TTC549 (cell line): ENCODE data around the gene ADGRE3.
"Not testable (repeated sequence)": the region's sequence is repeated elsewhere in the genome, so short reads cannot be mapped to it uniquely, and the experiment has no call there.

ENCODE experiments used
- FAIRE-seq: peaks from 2 replicates; lab custom pipeline; 2012; peaks lifted over from hg19 to GRCh38; lab: Jason Lieb, UNC

ADGRE3 gene

GRCh38 chr19:14599548-14600147 is 75.0 kb downstream of the ADGRE3 start:
- FAIRE-seq = no peak

GRCh38 chr19:14595558-14595957 is 79.1 kb downstream of the ADGRE3 start:
- FAIRE-seq = no peak

GRCh38 chr19:14589433-14589832 is 85.2 kb downstream of the ADGRE3 start:
- FAIRE-seq = not testable (repeated sequence)

GRCh38 chr19:14585187-14585586 is 89.5 kb downstream of the ADGRE3 start:
- not testable (repeated sequence) for FAIRE-seq

GRCh38 chr19:14584372-14584771 is 90.3 kb downstream of the ADGRE3 start:
- FAIRE-seq = not testable (repeated sequence)

GRCh38 chr19:14582894-14583340 is 91.7 kb downstream of the ADGRE3 start, which contains the start of gene CLEC17A:
Gene CLEC17A (plus strand): TSS chr19:14583084. CDS start chr19:14583161, 77 bp downstream.
- no peak for FAIRE-seq

GRCh38 chr19:14580623-14581237 is 93.9 kb downstream of the ADGRE3 start:
- no peak for FAIRE-seq

- no peak for FAIRE-seq
These were observed 96.7 kb downstream of the ADGRE3 start for GRCh38 chr19:14577885-14578427.

GRCh38 chr19:14577264-14577663 is 97.4 kb downstream of the ADGRE3 start:
- FAIRE-seq = no peak

- no peak for FAIRE-seq
These were observed 98.3 kb downstream of the ADGRE3 start for GRCh38 chr19:14576363-14576762.

GRCh38 chr19:14575428-14575980 is 99.1 kb downstream of the ADGRE3 start:
- no peak for FAIRE-seq

GRCh38 chr19:14571695-14572490 is 102.8 kb downstream of the ADGRE3 start, which contains the start of gene NDUFB7:
Gene NDUFB7 (minus strand): TSS chr19:14572066. CDS start chr19:14572000, 66 bp downstream.
- no peak for FAIRE-seq

- no peak for FAIRE-seq
These were observed 103.6 kb downstream of the ADGRE3 start for GRCh38 chr19:14570864-14571527.
